Activated naive CD4-positive, alpha-beta T cell treated with anti-CD3 and anti-CD28 coated beads, Interleukin-2, amount 50 U/mL, for 24 hours (primary cell): ENCODE data around the gene KCNE1.
"Not testable (repeated sequence)": the region's sequence is repeated elsewhere in the genome, so short reads cannot be mapped to it uniquely, and the experiment has no call there.

Source experiments
- H3K27ac Mint-ChIP-seq: one replicate; pipeline ENCODE4 v1.8.0; 2021; ENCODE audit warnings: mild to moderate bottlenecking, mixed read lengths
- H3K27me3 Mint-ChIP-seq: one replicate; pipeline ENCODE4 v1.8.0; 2021; ENCODE audit warnings: mixed read lengths
- H3K36me3 Mint-ChIP-seq: one replicate; pipeline ENCODE4 v1.8.0; 2021; ENCODE audit warnings: mixed read lengths
- H3K4me1 Mint-ChIP-seq: one replicate; pipeline ENCODE4 v1.8.0; 2021; ENCODE audit warnings: mixed read lengths
- H3K4me3 Mint-ChIP-seq: one replicate; pipeline ENCODE4 v1.8.0; 2021; ENCODE audit warnings: mild to moderate bottlenecking, mixed read lengths
- H3K9me3 Mint-ChIP-seq: one replicate; pipeline ENCODE4 v1.8.0; 2021; ENCODE audit warnings: mixed read lengths

KCNE1 gene

DNA sequence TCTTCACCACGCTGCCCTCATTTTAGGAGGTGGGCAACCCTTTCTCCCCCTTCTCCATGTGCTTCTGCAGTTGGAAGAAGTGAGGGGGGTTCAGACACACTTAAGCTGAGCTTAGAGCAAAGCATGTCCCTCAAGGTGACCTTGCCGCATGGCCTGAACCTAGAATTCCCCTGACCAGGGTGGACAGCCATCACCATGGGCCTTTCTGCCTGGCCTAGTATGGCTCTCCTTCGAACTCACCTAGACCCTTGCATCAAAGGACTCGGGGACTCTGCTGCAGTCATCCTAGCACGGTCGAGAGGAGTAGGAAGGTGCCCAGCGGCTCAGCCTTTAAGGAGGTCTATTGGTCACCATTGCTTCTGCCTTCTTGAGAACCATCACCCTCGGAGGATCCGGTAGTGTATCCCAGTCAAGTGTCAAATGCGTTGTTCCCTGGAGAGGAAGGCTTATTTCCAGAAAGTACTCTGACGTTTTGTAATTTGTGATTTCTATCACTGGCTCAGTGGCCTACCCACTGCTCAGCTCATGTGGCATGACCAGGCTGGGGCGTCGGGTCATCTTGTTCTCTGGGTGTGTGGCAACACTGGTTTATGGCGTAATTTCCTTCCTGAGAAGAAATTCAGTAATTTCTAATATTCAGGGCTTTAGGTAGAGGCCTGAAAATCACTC is at the start of gene KCNE1:
Gene KCNE1 (minus strand): TSS at position 424 of the 669 bp plus-strand sequence. CDS start 62,576 bp downstream, outside the sequence.
- H3K9me3 Mint-ChIP-seq: no peaks in the 10 kb centered on the region
- no peaks in the 10 kb centered on the region for H3K27me3 Mint-ChIP-seq
- H3K4me1 Mint-ChIP-seq: no peaks in the 10 kb centered on the region
- no peak within 1 kb of the TSS for H3K4me3 Mint-ChIP-seq
- no peak within 1 kb of the TSS for H3K27ac Mint-ChIP-seq
- H3K36me3 Mint-ChIP-seq: no peaks in the 10 kb centered on the region

DNA sequence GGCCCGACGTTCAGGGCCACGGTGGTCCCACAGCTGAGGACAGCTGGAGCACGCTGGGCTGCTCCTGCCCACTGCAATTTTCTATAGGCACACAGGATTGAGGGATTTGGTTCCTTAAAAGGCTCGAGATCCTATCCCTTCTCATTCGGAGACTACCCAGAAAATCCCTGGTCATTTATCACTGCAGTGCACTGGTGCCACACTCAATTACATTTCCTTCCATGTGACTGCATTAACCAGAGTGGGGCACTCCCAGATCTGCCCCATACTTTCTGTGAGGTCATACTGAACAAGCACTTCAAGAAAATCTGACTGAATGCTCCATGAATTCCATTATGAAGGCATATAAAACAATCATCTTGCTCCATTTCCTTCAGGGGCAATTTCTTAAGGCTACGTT is 49.8 kb upstream of the KCNE1 start:
- H3K4me1 Mint-ChIP-seq: no peaks in the 10 kb centered on the region
- H3K27ac Mint-ChIP-seq: no peak overlapping the region
- no peaks in the 10 kb centered on the region for H3K9me3 Mint-ChIP-seq
- H3K27me3 Mint-ChIP-seq: no peaks in the 10 kb centered on the region
- no peak overlapping the region for H3K4me3 Mint-ChIP-seq
- H3K36me3 Mint-ChIP-seq: peaks cover 5% of the 10 kb centered on the region

- Mint-ChIP-seq H3K9me3 (no peaks in the 10 kb centered on the region), H3K27me3 (no peaks in the 10 kb centered on the region), H3K4me3 (no peak overlapping the region), H3K27ac (no peak overlapping the region), H3K4me1 (no peaks in the 10 kb centered on the region), H3K36me3 (peaks cover 5% of the 10 kb centered on the region)
Observed at GRCh38 chr21:34560609-34561008, 48.6 kb upstream of the KCNE1 start.

DNA sequence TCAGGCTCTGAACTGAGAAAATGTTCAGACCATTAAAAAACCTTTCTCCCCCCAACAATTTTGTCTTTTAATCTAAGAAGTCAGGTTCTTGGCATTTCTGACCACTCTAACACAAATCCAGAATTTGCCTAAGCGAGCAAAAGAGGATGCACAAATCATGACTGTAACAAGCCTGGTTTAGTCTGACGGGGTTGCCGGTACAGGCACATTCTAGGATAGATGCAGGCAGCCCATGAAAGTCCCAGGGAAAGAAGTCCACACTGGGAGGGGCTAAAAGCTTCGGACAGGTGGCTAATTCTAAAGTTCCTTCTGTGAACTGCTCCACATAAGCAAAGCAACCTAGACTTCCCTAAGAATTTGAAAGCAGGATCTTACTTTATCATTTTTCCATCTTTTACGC is 48.0 kb upstream of the KCNE1 start:
- H3K27me3 Mint-ChIP-seq: no peaks in the 10 kb centered on the region
- no peaks in the 10 kb centered on the region for H3K4me1 Mint-ChIP-seq
- H3K4me3 Mint-ChIP-seq: no peak overlapping the region
- H3K27ac Mint-ChIP-seq: no peak overlapping the region
- no peaks in the 10 kb centered on the region for H3K9me3 Mint-ChIP-seq
- peaks cover 6% of the 10 kb centered on the region for H3K36me3 Mint-ChIP-seq

GRCh38 chr21:34559089-34559631 is 47.1 kb upstream of the KCNE1 start:
- peaks cover 13% of the 10 kb centered on the region for H3K36me3 Mint-ChIP-seq
- H3K27me3 Mint-ChIP-seq: no peaks in the 10 kb centered on the region
- H3K4me3 Mint-ChIP-seq: no peak overlapping the region
- H3K4me1 Mint-ChIP-seq: no peaks in the 10 kb centered on the region
- no peak overlapping the region for H3K27ac Mint-ChIP-seq
- no peaks in the 10 kb centered on the region for H3K9me3 Mint-ChIP-seq

GRCh38 chr21:34558166-34558565 is 46.2 kb upstream of the KCNE1 start:
- H3K4me1 Mint-ChIP-seq: no peaks in the 10 kb centered on the region
- peaks cover 14% of the 10 kb centered on the region for H3K36me3 Mint-ChIP-seq
- no peak overlapping the region for H3K27ac Mint-ChIP-seq
- H3K9me3 Mint-ChIP-seq: no peaks in the 10 kb centered on the region
- no peaks in the 10 kb centered on the region for H3K27me3 Mint-ChIP-seq
- no peak overlapping the region for H3K4me3 Mint-ChIP-seq

DNA sequence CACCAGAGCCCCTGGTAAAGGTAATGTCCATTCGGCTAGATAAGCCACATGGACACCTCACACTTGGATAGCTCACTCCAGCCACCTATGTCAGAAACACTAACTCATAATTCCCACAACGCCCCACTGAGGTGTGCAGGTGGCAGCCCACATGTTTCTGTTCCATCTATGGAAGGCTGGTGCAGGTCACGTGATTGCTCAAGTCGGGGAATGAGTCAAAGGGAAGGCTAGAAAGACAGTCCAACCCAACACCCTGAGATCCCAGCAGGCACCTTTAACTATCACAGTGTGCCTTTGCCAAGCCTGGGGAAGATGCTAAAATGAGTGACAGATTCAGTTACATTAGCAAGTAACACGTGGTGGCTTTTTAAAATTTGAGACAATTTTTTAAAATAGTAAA is 45.3 kb upstream of the KCNE1 start:
- Mint-ChIP-seq H3K4me1 (no peaks in the 10 kb centered on the region), H3K9me3 (no peaks in the 10 kb centered on the region), H3K36me3 (peaks cover 10% of the 10 kb centered on the region), H3K27ac (no peak overlapping the region), H3K4me3 (no peak overlapping the region), H3K27me3 (no peaks in the 10 kb centered on the region)

DNA sequence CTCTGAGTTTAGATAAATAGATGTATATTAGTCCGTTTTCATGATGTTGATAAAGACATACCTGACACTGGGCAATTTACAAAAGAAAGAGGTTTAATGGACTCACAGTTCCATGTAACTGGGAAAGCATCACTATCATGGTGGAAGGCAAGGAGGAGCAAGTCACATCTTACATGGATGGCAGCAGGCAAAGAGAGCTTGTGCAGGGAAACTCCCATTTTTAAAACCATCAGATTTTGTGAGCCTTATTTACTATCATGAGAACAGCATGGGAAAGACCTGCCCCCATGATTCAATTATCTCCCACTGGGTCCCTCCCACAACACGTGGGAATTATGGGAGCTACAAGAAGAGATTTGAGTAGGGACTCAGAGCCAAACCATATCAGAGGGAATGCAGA is 42.7 kb upstream of the KCNE1 start:
- H3K4me3 Mint-ChIP-seq, H3K27me3 Mint-ChIP-seq, H3K27ac Mint-ChIP-seq, H3K4me1 Mint-ChIP-seq, H3K36me3 Mint-ChIP-seq, H3K9me3 Mint-ChIP-seq: not testable (repeated sequence)

GRCh38 chr21:34554227-34554626 is 42.2 kb upstream of the KCNE1 start:
- no peaks in the 10 kb centered on the region for H3K9me3 Mint-ChIP-seq
- no peaks in the 10 kb centered on the region for H3K27me3 Mint-ChIP-seq
- no peaks in the 10 kb centered on the region for H3K4me1 Mint-ChIP-seq
- H3K27ac Mint-ChIP-seq: no peak overlapping the region
- peaks cover 10% of the 10 kb centered on the region for H3K36me3 Mint-ChIP-seq
- H3K4me3 Mint-ChIP-seq: no peak overlapping the region

DNA sequence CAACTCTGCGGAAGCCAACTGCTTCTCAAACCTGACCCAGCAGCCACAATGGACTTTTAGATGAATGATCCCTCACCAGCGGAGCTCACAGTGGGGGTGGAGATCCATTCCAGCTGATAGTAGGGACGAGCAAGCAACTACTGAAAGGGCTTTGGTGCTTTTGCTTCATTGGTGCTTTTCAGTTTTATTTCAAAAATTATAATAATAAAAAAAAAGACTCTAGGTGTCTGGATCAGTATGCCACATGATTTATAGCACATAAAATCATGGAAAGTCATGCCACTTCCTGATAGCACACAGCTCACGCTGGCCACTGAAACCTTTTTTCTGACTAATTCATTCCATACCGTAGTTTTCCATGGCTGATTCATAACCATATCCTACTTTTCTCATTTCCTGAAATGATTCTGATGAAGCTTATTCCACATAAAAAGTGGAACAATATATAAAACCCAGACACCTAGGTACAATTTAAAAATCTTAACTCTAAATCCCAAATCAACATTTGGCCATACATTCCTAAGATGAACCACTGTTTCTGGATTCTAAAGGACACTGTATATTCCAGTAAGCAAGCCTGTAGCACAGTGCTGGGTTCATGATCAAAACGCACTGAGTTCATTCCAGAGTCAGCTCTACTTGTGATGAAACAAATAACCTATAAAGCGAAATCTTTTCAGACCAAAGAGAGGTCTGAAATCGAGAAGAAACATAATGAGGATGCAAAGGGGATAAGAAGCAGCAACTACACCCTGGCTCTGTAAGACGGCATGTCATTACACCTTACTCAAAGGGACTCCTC is 41.3 kb upstream of the KCNE1 start:
- Mint-ChIP-seq H3K27me3 (no peaks in the 10 kb centered on the region), H3K27ac (no peak overlapping the region), H3K4me1 (no peaks in the 10 kb centered on the region), H3K36me3 (peaks cover 10% of the 10 kb centered on the region), H3K9me3 (no peaks in the 10 kb centered on the region), H3K4me3 (no peak overlapping the region)

DNA sequence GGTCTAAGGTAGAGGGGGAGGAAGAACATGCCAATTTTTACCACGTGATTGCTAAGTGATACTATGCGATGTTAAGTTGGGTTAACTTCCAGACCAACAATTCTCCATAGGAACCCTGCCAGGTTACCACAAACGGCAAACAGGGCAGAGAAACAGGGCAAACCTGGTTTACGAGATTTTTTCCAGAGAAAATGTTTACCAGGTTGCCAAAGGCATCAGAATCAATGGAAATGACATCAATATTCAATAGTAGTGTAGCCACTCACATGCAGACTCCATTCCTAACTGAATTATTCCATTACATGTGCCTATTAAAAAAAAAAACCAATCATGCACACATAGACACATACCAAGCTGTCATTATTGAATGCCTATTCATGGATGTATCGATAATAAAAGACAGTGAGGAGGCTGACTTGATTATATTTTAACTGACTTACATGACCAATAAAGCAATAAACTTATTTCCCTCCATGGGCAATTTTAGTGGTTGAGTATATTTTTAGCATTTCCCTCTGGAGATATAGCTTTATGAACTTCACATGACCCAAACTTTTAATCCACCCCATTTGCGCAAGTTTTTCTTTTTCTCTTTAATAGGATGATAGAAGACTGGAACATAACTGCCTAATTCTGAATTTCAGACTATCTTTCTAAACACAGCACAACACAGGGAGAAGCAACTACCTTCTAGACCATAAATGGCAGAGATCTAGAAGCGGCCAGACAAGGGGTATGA is 40.5 kb upstream of the KCNE1 start:
- no peak overlapping the region for H3K27ac Mint-ChIP-seq
- H3K36me3 Mint-ChIP-seq: peaks cover 10% of the 10 kb centered on the region
- H3K27me3 Mint-ChIP-seq: no peaks in the 10 kb centered on the region
- H3K9me3 Mint-ChIP-seq: no peaks in the 10 kb centered on the region
- no peak overlapping the region for H3K4me3 Mint-ChIP-seq
- no peaks in the 10 kb centered on the region for H3K4me1 Mint-ChIP-seq

DNA sequence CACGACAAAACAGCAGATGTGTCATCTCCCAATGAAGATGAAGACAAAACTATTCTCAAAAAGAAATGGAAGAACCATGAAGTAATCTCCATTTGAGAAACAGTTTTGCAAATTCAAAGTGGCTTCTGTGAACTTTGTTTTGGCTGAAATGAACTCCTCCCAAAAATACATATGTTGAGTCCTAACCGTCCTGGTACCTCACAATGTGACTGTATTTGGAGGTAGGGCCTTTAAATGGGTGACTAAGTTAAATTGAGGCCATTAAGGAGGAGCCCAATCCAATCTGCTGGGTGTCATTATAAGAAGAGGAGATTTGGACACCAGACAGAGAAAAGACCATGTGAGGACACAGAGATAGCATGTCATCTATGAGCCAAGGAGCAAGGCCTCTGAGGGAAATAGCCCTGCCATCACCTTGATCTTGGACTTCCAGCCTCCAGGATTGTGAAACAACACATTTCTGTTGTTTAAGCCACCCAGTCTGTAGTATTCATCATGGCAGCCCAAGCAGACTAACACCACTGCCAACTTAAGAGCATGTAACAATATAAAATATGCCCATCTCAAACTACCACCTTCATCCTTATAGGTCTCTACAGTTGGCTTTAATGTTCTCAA is 38.3 kb upstream of the KCNE1 start:
- Mint-ChIP-seq H3K4me1 (no peaks in the 10 kb centered on the region), H3K27me3 (no peaks in the 10 kb centered on the region), H3K9me3 (no peaks in the 10 kb centered on the region), H3K4me3 (no peak overlapping the region), H3K27ac (no peak overlapping the region), H3K36me3 (peaks cover 10% of the 10 kb centered on the region)

GRCh38 chr21:34548781-34549376 is 36.9 kb upstream of the KCNE1 start:
- no peaks in the 10 kb centered on the region for H3K4me1 Mint-ChIP-seq
- H3K36me3 Mint-ChIP-seq: peaks cover 1% of the 10 kb centered on the region
- no peak overlapping the region for H3K27ac Mint-ChIP-seq
- no peaks in the 10 kb centered on the region for H3K27me3 Mint-ChIP-seq
- no peak overlapping the region for H3K4me3 Mint-ChIP-seq
- no peaks in the 10 kb centered on the region for H3K9me3 Mint-ChIP-seq

DNA sequence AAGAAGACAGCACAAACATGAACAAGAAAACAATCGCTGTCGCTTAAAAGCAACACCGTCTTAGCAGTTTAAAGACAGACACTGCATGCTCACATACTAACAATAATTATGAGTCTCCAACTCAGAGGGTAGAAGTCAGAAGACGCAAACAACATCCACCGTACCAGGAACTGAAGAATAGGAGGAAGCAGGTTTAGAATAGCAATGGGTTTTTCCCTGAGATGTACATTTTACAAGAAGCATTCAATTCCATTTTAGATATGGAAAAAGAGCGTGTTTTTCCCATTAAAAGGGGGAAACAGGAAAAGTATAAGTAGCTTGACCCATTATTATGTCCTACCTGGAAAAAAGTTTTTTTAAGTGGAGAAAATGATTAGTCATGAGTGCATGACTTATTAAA is 34.5 kb upstream of the KCNE1 start:
- Mint-ChIP-seq H3K4me3 (no peak overlapping the region), H3K9me3 (no peaks in the 10 kb centered on the region), H3K4me1 (no peaks in the 10 kb centered on the region), H3K36me3 (peaks cover 3% of the 10 kb centered on the region), H3K27me3 (no peaks in the 10 kb centered on the region), H3K27ac (no peak overlapping the region)
